RWPE2 (cell line): ENCODE data around the gene SORCS1.

ENCODE experiments used
- ATAC-seq: fragments of 200-7000 bp; cut with Tn5 transposase; 3 replicates; pipeline ENCODE4 v1.9.1; 2021; ENCODE audit warnings: low read depth
- DNase-seq: peaks from one replicate; pipeline ENCODE4 v3.0.0-alpha.2; 2020; ENCODE audit warnings: low spot score
- H3K27ac ChIP-seq: fragments of 450-650 bp; 2 replicates; pipeline ENCODE4 v1.5.1; 2017; ENCODE audit warnings: mild to moderate bottlenecking; ENCODE audit not compliant: poor library complexity, severe bottlenecking
- H3K27me3 ChIP-seq: fragments of 250-450 bp; sonication (Bioruptor Pico); 2 replicates; pipeline ENCODE4 v1.5.1; 2021; ENCODE audit warnings: mild to moderate bottlenecking, moderate library complexity; ENCODE audit not compliant: insufficient read depth, poor library complexity, severe bottlenecking
- H3K36me3 ChIP-seq: fragments of 250-450 bp; sonication (Bioruptor Pico); 2 replicates; pipeline ENCODE4 v1.5.1; 2020; ENCODE audit warnings: low read depth, mild to moderate bottlenecking, moderate library complexity
- H3K4me1 ChIP-seq: fragments of 250-450 bp; sonication (Bioruptor Pico); 2 replicates; pipeline ENCODE4 v1.5.1; 2021; ENCODE audit warnings: mild to moderate bottlenecking, moderate library complexity; ENCODE audit not compliant: insufficient read depth, poor library complexity, severe bottlenecking
- H3K4me3 ChIP-seq: fragments of 250-450 bp; sonication (Bioruptor Pico); 2 replicates; pipeline ENCODE4 v1.5.1; 2021; ENCODE audit warnings: mild to moderate bottlenecking, moderate library complexity; ENCODE audit not compliant: severe bottlenecking
- H3K9me3 ChIP-seq: fragments of 250-450 bp; sonication (Bioruptor Pico); 2 replicates; pipeline ENCODE4 v1.5.1; 2021; ENCODE audit warnings: mild to moderate bottlenecking, moderate library complexity; ENCODE audit not compliant: severe bottlenecking
- CTCF ChIP-seq: fragments of 450-650 bp; IDR thresholded peaks from one replicate; pipeline ENCODE4 v1.5.1; 2017; ENCODE audit warnings: mild to moderate bottlenecking, moderate library complexity; ENCODE audit not compliant: poor library complexity, severe bottlenecking

Gene SORCS1

DNA sequence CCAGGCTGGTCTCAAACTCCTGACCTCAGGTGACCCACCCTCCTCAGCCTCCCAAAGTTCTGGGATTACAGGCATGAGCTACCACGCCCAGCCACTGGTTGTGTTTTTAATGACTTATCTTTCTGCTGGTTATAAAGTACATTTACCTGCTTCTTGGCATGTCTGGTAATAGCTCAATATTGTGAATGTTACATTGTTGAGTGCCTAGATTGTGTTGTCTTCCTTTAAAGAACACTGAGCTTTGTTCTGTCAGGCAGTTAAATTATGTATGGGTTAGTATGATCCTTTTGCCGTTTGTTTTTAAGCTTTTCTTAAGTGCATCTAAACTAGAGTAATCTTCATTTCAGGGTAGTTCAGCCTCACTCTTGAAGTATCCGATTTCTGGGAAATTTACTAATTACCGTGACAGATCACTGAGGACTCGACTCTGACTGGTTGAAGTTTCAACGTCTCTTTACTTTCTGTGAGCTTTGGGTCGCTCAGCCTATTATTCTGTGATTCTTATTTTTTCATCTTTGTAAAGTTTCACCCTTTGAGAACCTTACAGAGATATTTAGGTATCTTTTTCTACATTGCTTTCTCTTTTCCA, 617.4 kb downstream of the SORCS1 start:
- TF ChIP-seq CTCF: no peak
- H3K36me3 ChIP-seq: no peaks in the 10 kb centered on the region
- no peaks in the 10 kb centered on the region for H3K27me3 ChIP-seq
- H3K4me1 ChIP-seq: no peaks in the 10 kb centered on the region
- H3K4me3 ChIP-seq: no peak overlapping the region
- no peak for DNase-seq
- ATAC-seq: no peak
- H3K27ac ChIP-seq: no peak overlapping the region
- no peaks in the 10 kb centered on the region for H3K9me3 ChIP-seq

DNA sequence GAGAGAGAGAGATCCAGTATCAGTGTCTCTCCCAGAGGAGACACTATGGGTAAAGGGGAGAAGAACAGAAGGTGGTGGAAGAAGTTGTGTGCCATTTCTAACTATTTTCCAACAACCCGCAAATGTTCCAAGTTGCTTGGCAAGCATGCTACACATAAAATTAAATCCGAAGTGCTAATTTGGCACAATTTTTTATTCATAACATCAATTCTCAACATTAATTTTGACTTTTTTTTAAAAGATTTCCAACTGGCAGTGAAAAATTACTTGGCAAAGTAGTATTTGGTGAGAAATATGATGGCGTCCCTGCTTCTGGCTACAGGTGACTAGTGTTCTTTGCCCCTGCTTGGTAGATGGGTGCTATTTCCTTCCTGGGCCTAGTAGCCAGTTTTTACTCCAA, 622.0 kb downstream of the SORCS1 start:
- no peak for DNase-seq
- no peak overlapping the region for H3K27ac ChIP-seq
- no peaks in the 10 kb centered on the region for H3K9me3 ChIP-seq
- no peaks in the 10 kb centered on the region for H3K36me3 ChIP-seq
- no peak for ATAC-seq
- H3K4me1 ChIP-seq: no peaks in the 10 kb centered on the region
- TF ChIP-seq CTCF: no peak
- H3K27me3 ChIP-seq: no peaks in the 10 kb centered on the region
- no peak overlapping the region for H3K4me3 ChIP-seq

DNA sequence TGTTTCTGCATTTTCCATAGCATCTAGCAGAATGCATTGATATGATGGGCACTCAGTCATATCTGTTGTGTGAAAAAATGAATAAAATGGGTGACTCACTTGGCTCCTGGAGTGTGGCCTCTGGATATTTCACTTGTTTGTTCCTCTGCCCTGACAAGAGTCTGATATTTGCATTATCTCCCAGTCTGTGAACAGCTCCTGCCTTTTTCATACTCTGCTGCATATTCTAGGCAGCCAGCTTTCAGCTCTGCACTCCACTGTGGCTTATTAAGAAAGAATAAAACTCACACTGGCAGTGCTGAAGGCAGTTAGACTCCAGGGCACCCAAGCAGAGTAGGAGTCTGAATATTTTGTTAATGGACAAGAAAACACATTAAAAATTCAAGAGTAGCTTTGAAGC, 623.9 kb downstream of the SORCS1 start:
- Histone ChIP-seq H3K4me1 (no peaks in the 10 kb centered on the region), H3K27ac (peak overlapping the region; percentile 18), H3K27me3 (no peaks in the 10 kb centered on the region), H3K36me3 (no peaks in the 10 kb centered on the region), H3K4me3 (no peak overlapping the region), H3K9me3 (no peaks in the 10 kb centered on the region)
- no peak for DNase-seq
- TF ChIP-seq CTCF: no peak
- peak; percentile 95 for ATAC-seq

DNA sequence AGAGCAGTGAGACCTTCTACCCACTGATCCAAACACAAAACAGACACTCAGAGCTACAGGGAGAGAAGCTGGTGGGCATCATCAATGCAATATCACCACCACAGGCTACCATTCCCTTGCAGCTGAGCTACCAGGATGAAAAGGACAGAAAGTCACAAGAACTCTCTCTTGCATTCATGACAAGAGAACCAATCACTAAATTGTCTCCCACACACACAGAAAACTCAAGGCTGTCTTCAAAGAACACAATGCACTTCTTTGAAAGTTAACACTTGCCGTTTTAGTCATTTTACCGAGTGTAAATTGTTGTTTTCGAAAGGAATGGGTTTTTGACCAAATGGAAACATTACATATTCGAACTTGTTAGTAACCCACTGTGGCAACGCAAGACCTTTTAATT, 626.6 kb downstream of the SORCS1 start:
- Histone ChIP-seq H3K4me1 (no peaks in the 10 kb centered on the region), H3K27ac (no peak overlapping the region), H3K36me3 (no peaks in the 10 kb centered on the region), H3K9me3 (no peaks in the 10 kb centered on the region), H3K27me3 (no peaks in the 10 kb centered on the region), H3K4me3 (no peak overlapping the region)
- ATAC-seq (no peak), DNase-seq (no peak)
- no peak for TF ChIP-seq CTCF

GRCh38 chr10:106535304-106535953, 629.1 kb downstream of the SORCS1 start:
- Histone ChIP-seq H3K36me3 (no peaks in the 10 kb centered on the region), H3K27me3 (no peaks in the 10 kb centered on the region), H3K27ac (no peak overlapping the region), H3K4me3 (no peak overlapping the region), H3K4me1 (no peaks in the 10 kb centered on the region), H3K9me3 (no peaks in the 10 kb centered on the region)
- TF ChIP-seq CTCF: no peak
- ATAC-seq: no peak
- no peak for DNase-seq
